GM18951 (cell line): Measurements from ENCODE around the gene TTC7B.

ENCODE experiments used
- POLR2A ChIP-seq: IDR thresholded peaks from 4 replicates; pipeline ENCODE4 v1.6.1; 2011; ENCODE audit warnings: mild to moderate bottlenecking; ENCODE audit not compliant: insufficient read length, insufficient read depth; ENCODE audit errors: extremely low read depth
- in situ Hi-C: fragments of 300-500 bp; cut with MboI; formaldehyde crosslinking; loops from one replicate; pipeline ENCODE4 v1.12.0; 2022; ENCODE audit warnings: low sequenced_read_pairs, mixed read lengths, inconsistent platforms; ENCODE audit not compliant: unreplicated experiment

Gene TTC7B

GRCh38 chr14:90575781-90576180 is 240.4 kb downstream of the TTC7B start:
- TF ChIP-seq POLR2A, result no peak
- in situ Hi-C loops, result no loop called here

- in situ Hi-C loops, result no loop called here
- no peak for TF ChIP-seq POLR2A
These were observed 240.9 kb downstream of the TTC7B start for GRCh38 chr14:90575336-90575735.

GRCh38 chr14:90574188-90575131 is 241.8 kb downstream of the TTC7B start:
- no peak for TF ChIP-seq POLR2A
- in situ Hi-C loops, result no loop called here

- in situ Hi-C loops, result no loop called here
- no peak for TF ChIP-seq POLR2A
These were observed 242.7 kb downstream of the TTC7B start for GRCh38 chr14:90573385-90574105.

- no peak for TF ChIP-seq POLR2A
- in situ Hi-C loops, result no loop called here
These were observed 243.6 kb downstream of the TTC7B start for GRCh38 chr14:90572441-90573150.

- no peak for TF ChIP-seq POLR2A
- in situ Hi-C loops, result no loop called here
These were observed 244.9 kb downstream of the TTC7B start for GRCh38 chr14:90571149-90571947.

- in situ Hi-C loops, result no loop called here
- no peak for TF ChIP-seq POLR2A
These were observed 245.8 kb downstream of the TTC7B start for GRCh38 chr14:90570461-90570860.

GRCh38 chr14:90569606-90570387 is 246.4 kb downstream of the TTC7B start:
- no peak for TF ChIP-seq POLR2A
- in situ Hi-C loops, result no loop called here

GRCh38 chr14:90569201-90569600 is 247.0 kb downstream of the TTC7B start:
- in situ Hi-C loops, result no loop called here
- no peak for TF ChIP-seq POLR2A

- in situ Hi-C loops, result no loop called here
- no peak for TF ChIP-seq POLR2A
These were observed 247.8 kb downstream of the TTC7B start for GRCh38 chr14:90568405-90568804.

GRCh38 chr14:90567991-90568390 is 248.2 kb downstream of the TTC7B start:
- in situ Hi-C loops, result no loop called here
- TF ChIP-seq POLR2A, result no peak

GRCh38 chr14:90567191-90567590 is 249.0 kb downstream of the TTC7B start:
- TF ChIP-seq POLR2A, result no peak
- in situ Hi-C loops, result no loop called here

GRCh38 chr14:90566481-90566880 is 249.7 kb downstream of the TTC7B start:
- TF ChIP-seq POLR2A, result no peak
- in situ Hi-C loops, result no loop called here
